Measurements from ENCODE around the gene HEG1.

- no peak for TF ChIP-seq CTCF (IDR thresholded peaks at IDR 0.05)
- TF ChIP-seq POLR2AphosphoS5 (IDR thresholded peaks at IDR 0.05) = no peak
- TF ChIP-seq POLR2A (IDR thresholded peaks at IDR 0.05) = no peak
- no peak for TF ChIP-seq EP300 (IDR thresholded peaks at IDR 0.05)
These were observed 12.1 kb downstream of the HEG1 start for GRCh38 chr3:125043599-125044151.
